GM19468 (cell line): ENCODE measurements around the gene PCDHA12.
"Not testable (repeated sequence)": the region's sequence is repeated elsewhere in the genome, so short reads cannot be mapped to it uniquely, and the experiment has no call there.

Source experiments
- ATAC-seq: cut with Tn5 transposase; IDR thresholded peaks from one replicate; pipeline ENCODE4 v1.9.1; 2021; ENCODE audit warnings: mild to moderate bottlenecking, moderate library complexity, moderate number of reproducible peaks; ENCODE audit not compliant: unreplicated experiment; ENCODE audit errors: extremely low read depth

Gene PCDHA12

DNA sequence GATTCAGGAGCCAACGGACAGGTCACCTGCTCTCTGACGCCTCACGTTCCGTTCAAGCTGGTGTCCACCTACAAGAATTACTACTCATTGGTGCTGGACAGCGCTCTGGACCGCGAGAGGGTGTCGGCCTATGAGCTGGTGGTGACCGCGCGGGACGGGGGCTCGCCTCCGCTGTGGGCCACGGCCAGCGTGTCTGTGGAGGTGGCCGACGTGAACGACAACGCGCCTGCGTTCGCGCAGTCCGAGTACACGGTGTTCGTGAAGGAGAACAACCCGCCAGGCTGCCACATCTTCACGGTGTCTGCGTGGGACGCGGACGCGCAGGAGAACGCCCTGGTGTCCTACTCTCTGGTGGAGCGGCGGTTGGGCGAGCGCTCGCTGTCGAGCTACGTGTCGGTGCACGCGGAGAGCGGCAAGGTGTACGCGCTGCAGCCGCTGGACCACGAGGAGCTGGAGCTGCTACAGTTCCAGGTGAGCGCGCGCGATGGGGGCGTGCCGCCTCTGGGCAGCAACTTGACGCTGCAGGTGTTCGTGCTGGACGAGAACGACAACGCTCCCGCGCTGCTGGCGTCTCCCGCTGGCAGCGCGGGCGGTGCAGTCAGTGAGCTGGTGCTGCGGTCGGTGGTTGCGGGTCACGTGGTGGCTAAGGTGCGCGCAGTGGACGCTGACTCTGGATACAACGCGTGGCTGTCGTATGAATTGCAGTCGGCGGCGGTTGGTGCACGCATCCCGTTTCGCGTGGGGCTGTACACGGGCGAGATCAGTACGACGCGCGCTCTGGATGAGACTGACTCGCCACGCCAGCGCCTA, 17.7 kb upstream of the PCDHA12 start:
- no peak for ATAC-seq

- no peak for ATAC-seq
Measured at GRCh38 chr5:140857987-140858240, 17.2 kb upstream of the PCDHA12 start.

DNA sequence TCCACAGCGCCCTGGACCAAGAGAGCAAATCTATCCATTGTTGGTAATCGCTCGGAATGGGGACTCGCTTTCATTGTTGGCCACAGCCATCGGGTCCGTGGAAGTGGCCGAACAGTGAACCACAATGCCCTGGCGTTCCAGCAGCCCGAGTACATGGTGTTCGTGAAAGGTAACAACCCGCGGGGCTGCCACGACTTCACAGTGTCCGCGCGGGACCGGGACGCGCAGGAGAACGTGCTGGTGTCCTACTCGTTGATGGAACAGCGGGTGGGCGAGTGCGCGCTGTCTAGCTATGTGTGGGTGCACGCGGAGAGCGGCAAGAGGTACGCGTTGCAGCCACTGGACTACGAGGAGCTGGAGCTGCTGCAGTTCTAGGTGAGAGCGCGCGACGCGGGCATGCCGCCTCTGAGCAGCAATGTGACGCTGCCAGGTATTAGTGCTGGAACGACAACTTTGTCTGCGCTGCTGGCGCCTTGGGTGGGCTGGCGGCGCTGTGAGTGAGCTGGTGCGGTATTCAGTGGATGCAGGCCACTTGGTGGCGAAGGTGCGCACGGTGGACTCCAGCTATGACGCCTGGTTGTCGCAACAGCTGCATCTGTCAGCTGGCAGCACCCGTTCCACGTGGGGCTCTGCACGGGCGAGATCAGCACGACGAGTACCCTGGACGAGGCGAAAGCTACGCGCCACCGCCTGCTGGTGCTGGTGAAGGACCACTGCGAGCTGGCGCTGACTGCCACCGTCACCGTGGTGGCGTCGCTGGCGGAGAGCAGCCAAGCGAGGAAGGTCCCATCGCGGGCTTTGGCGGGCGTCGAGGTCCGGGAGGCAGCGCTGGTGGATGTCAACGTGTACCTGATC, 12.4 kb upstream of the PCDHA12 start:
- no peak for ATAC-seq

GRCh38 chr5:140868721-140869554, 6.2 kb upstream of the PCDHA12 start, which contains the start of gene PCDHA11:
PCDHA11 (plus strand) TSS chr5:140868957; CDS start chr5:140869104, 147 bp downstream.
- no peak for ATAC-seq

GRCh38 chr5:140869555-140869886, 5.6 kb upstream of the PCDHA12 start:
- ATAC-seq: no peak

GRCh38 chr5:140870221-140871201, 4.6 kb upstream of the PCDHA12 start:
- no peak for ATAC-seq

DNA sequence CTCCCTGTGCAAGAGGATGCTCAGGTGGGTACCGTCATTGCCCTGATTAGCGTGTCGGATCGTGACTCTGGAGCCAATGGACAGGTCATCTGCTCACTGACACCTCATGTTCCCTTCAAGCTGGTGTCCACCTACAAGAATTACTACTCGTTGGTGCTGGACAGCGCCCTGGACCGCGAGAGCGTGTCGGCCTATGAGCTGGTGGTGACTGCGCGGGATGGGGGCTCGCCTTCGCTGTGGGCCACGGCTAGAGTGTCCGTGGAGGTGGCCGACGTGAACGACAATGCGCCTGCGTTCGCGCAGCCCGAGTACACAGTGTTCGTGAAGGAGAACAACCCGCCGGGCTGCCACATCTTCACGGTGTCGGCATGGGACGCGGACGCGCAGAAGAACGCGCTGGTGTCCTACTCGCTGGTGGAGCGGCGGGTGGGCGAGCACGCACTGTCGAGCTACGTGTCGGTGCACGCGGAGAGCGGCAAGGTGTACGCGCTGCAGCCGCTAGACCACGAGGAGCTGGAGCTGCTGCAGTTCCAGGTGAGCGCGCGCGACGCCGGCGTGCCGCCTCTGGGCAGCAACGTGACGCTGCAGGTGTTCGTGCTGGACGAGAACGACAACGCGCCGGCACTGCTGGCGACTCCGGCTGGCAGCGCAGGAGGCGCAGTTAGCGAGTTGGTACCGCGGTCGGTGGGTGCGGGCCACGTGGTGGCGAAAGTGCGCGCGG, 1.6 kb downstream of the PCDHA12 start:
- not testable (repeated sequence) for ATAC-seq

- ATAC-seq: no peak
Measured at GRCh38 chr5:140877262-140877581, 2.1 kb downstream of the PCDHA12 start.

DNA sequence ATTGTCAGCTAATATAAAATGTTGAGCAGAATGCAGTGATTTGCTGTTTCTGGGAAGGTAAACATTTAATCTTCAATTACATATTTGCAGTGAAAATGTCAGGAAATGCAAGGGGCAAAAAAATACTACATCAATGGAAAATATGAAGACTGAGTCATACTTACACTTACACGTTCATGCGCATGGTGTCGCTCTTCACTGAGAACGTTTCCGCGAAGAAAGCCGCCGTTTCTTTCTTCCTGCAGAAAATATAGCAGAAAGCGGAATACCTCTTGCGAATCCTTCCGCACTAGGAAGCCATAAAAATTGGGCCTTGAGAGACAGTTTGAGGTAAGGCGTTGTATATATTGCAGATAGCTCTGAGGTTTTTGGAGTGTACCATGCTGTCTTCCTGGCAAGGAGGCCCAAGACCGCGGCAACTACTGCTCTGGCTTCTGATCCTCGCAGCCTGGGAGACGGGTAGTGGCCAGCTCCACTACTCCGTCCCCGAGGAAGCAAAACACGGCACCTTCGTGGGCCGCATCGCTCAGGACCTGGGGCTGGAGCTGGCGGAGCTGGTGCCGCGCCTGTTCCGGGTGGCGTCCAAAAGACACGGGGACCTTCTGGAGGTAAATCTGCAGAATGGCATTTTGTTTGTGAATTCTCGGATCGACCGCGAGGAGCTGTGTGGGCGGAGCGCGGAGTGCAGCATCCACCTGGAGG, 6.9 kb downstream of the PCDHA12 start, which contains the start of gene PCDHA13:
PCDHA13 (plus strand) TSS at position 236 of the 702 bp plus-strand sequence; CDS start at position 381, 145 bp downstream.
- ATAC-seq: no peak

DNA sequence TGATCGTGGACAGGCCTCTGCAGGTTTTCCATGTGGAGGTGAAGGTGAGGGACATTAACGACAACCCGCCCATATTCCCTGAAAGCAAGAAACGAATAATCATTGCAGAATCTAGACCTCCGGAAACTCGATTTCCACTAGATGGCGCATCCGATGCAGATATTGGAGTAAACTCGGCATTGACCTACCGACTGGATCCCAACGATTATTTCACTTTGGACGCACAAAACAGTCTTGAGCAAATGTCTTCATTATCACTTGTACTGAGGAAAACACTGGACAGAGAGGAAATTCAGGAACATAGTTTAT, 7.4 kb downstream of the PCDHA12 start:
- ATAC-seq: no peak

DNA sequence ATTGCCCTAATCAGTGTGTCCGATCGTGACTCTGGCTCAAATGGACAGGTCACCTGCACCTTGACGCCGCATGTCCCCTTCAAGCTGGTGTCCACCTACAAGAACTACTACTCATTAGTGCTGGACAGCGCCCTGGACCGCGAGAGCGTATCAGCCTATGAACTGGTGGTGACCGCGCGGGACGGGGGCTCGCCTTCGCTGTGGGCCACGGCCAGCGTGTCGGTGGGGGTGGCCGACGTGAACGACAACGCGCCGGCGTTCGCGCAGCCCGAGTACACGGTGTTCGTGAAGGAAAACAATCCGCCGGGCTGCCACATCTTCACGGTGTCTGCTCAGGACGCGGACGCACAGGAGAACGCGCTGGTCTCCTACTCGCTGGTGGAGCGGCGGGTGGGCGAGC, 8.3 kb downstream of the PCDHA12 start:
- no peak for ATAC-seq

GRCh38 chr5:140883927-140884697, 9.0 kb downstream of the PCDHA12 start:
- no peak for ATAC-seq

- no peak for ATAC-seq
Measured at GRCh38 chr5:140916325-140916724, 41.2 kb downstream of the PCDHA12 start.

GRCh38 chr5:140923601-140924000, 48.5 kb downstream of the PCDHA12 start:
- no peak for ATAC-seq

DNA sequence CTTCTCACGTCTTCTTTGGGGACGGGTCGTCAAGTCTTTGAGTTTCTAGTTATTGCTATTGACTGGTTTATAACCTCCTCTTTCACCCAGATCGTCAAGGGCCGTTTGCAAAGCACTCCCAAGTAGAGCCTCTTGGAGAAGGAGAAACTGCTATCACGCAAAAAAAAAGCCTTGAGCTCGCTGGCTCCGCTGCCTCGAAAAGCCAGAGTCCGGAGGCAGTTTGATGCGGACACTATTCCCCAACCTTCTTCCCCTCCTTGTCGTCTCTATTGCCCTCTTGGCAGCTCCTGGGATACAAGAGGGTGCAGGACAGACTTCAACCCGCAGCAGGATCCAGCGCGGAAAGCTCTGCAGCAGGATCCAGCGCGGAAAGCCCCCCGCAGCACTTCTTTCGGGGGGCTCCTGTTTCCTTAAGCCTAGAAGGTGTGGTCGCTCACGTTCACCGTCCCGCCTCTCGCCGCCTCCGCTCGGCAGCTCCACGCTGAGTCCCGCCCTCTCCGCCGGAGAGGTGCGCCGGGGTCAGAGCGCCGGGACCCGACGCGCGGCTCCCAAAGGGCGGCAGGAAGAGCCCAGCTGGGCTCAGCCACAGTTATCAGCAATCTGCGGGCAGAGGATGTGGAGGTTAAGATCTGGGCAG, 50.8 kb downstream of the PCDHA12 start, which contains the start of gene PCDHAC1:
PCDHAC1 (plus strand) TSS at position 494 of the 637 bp plus-strand sequence. CDS start 594 bp downstream, outside the sequence.
- no peak for ATAC-seq

DNA sequence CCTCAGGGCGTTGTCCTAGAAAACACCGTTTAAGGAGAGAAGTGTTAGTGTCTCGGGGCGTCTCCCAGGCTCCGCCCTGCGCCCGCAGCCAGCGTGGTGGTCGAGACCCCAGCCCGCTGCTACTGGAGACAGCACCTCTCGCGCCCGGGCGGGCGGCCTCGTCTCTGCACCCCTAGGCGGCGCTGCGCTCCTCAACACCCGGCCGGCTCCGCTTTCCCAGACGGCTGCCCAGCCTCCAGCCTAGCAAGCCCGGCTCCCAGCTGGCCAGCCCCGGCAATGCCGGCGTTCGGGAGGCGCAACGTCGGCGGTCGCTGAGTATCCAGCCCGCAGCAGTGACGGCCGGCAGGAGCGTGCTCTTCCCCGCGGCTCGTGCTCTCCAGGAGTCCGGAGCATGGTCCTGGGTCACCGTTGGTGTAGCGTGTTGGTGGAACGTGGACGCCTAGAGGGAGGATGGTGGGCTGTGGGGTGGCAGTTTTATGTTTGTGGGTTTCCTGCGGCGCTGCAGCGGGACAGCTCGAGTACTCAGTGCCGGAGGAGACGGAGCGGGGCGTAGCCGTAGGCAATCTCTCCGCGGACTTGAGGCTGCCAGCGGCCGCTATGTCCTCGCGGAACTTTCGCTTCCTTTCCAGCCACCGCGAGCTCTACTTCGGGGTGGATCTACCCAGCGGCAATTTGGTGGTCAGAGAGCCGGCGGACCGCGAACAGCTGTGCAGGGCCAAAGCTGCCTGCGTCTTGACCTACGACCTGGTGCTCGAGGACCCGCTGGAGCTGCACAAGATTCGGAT, 51.5 kb downstream of the PCDHA12 start:
- ATAC-seq: no peak

DNA sequence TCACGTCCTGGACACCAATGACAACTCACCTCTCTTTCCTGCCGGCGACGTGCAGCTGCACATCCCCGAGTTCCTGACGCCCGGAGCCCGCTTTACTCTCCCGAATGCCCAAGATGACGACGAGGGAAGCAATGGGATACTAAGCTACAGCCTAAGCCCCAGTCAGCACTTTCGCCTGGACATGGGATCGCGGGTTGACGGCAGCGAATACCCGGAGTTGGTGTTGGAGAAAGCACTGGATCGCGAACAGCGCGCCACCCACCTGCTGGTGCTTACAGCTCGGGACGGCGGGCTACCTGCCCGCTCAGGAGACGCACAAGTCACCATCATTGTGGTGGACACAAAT, 52.1 kb downstream of the PCDHA12 start:
- no peak for ATAC-seq
